Embryonic facial prominence (tissue), 1 donor: ENCODE measurements around the gene IL32.
"Not testable (repeated sequence)": the region's sequence is repeated elsewhere in the genome, so short reads cannot be mapped to it uniquely, and the experiment has no call there.

Experiments used
- DNase-seq: peaks from one replicate; pipeline ENCODE4 v3.0.0-alpha.2; 2016; ENCODE audit errors: extremely low spot score

Gene IL32

GRCh38 chr16:3051494-3051893, 13.9 kb upstream of the IL32 start:
- no peak for DNase-seq

DNA sequence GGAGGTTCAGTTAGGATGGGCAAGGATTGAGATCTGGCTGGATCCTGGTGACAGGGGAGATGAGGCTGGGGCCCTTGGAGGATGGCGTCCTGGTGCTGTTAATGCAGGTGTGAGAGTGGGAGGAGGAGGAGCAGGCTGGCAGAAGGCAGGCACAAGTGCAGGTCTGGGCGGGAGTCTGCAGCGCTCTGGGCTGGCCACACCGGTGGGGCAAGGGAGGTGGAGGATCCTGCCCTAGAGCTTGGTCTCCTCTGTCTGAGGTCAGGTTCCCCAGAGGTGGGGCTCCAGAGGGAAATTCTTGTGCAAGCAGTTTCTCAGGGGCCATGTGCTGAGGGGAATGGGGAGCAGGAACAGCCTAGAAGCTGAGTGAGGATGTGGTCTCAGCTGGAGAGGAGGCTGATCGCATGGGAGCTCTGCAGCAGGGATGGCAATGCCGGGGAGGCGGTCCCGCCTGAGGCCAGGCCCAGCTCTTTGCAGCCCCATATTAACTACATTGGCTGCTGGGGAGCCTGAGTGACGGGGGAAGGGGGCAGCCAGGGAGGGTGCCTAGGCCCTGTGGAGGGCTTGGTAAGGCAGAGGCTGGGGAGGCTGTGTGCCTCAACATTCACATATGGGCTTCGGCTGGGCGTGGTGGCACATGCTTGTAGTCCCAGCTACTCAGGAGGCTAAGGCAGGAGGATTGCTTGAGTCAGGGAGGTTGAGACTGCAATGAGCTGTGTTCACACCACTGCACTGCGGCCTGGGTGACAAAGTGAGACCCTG, 12.7 kb upstream of the IL32 start:
- DNase-seq, result not testable (repeated sequence)

GRCh38 chr16:3053330-3053710, 12.1 kb upstream of the IL32 start:
- DNase-seq, result not testable (repeated sequence)

DNA sequence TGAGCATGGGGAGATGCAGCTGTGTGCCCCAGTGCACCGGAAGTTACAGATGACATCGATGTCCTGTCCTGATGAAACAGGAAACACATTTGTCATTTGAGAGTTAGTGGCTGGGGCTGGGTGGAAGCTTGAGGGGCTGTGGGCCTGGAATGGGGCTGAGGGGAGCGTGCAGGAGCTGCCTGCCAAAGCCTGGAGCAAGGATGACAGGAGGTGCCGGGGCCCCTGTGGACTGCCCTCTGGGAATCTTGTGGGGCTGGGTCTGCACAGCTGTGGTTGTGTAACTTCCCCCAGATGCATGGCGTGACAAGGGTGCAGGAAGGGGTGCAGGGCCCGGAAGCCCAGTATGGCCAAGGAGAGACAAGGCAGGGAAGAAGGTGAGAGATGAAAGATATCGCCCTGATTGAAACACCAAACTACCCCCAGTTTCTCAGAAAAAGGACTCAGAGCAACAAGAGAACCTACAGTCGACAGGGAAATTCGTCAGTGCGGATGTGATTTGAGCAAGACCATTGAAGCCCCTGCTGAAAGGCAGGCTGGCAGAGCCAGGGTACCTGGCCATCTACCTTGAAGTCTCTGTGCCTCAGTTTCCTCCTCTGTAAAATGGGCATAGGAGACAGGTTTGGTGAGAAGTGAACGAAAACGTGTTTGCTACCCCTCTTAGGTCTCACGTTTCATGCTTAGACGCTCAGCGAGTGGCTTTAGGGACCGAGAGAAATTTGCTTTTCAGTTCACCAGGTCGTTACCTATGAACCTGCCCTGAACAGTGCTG, 10.3 kb upstream of the IL32 start:
- DNase-seq, result no peak

DNA sequence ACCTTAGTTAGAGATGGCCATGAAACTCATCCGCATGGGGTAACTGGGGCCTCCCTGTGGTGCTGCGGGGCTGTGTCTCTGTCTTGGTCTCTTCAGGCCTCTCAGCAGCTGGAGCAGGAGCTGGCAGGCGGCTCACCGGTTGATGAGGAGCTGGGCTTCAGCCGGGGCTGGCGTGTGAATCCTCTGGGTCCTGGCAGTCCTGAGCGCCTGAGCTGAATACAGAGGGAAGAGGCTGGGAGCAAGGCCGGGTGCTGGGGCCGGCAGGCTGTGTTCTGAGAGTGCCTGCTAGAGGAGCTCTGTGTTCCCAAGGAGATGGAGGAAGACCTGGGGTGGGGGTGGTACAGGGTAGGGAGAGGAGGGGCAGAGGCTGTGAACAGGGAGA, 9.7 kb upstream of the IL32 start:
- not testable (repeated sequence) for DNase-seq

GRCh38 chr16:3056336-3057180, 8.9 kb upstream of the IL32 start:
- DNase-seq, result no peak

GRCh38 chr16:3057181-3058138, 8.0 kb upstream of the IL32 start:
- DNase-seq, result no peak

DNA sequence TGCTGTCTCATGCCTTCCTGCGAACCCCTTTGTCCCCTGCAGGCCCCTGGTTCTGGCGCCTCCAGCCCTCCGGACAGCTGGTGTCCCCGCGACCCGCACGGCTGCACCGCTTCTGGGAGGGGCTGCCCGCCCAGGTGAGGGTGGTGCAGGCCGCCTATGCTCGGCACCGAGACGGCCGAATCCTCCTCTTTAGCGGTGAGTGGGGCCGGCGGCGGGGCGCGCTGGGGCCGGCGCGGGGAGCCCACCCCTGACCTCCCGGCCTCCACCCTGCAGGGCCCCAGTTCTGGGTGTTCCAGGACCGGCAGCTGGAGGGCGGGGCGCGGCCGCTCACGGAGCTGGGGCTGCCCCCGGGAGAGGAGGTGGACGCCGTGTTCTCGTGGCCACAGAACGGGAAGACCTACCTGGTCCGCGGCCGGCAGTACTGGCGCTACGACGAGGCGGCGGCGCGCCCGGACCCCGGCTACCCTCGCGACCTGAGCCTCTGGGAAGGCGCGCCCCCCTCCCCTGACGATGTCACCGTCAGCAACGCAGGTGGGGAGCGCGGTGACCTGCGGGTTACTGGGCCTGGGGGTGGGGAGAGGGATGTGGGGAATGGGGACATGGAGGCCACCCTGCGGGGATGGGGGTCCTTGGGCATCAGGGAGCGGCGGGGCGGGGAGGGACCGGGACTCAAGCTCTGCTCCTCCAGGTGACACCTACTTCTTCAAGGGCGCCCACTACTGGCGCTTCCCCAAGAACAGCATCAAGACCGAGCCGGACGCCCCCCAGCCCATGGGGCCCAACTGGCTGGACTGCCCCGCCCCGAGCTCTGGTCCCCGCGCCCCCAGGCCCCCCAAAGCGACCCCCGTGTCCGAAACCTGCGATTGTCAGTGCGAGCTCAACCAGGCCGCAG, 7.1 kb upstream of the IL32 start:
- DNase-seq, result no peak

DNA sequence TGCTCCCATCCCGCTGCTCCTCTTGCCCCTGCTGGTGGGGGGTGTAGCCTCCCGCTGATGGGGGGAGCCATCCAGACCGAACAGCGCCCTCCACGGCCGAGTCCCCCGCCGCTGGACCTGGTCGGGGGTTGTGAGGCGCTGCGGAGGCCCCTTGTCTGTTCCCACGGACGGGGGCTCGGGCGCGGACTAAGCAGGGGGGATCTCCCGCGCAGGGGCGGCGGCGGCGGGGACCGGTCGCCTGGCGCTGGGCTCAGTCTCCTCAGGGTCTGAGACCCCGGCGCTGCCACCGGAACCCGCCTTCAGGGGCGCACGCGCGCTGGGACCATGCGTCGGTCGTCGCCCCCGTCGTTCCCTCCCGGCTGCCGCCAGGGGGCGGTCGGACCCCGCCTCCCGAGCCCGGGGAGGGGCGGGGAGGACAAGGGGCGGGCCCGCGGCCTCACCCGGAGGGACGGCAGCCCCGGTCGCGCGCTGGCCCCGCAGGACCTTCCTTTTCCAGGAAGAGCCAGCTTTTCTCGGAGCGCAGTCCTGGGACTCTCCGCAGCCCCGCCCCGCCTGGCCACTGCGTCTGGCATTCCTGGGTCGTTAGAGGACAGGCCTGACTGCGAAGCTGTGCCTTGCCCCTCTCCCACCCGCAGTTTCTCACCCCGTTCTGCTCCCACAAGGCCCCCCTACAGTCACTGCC, 6.3 kb upstream of the IL32 start:
- DNase-seq, result peak; percentile 62

- DNase-seq, result no peak
Observed at GRCh38 chr16:3059723-3060242, 5.7 kb upstream of the IL32 start.

DNA sequence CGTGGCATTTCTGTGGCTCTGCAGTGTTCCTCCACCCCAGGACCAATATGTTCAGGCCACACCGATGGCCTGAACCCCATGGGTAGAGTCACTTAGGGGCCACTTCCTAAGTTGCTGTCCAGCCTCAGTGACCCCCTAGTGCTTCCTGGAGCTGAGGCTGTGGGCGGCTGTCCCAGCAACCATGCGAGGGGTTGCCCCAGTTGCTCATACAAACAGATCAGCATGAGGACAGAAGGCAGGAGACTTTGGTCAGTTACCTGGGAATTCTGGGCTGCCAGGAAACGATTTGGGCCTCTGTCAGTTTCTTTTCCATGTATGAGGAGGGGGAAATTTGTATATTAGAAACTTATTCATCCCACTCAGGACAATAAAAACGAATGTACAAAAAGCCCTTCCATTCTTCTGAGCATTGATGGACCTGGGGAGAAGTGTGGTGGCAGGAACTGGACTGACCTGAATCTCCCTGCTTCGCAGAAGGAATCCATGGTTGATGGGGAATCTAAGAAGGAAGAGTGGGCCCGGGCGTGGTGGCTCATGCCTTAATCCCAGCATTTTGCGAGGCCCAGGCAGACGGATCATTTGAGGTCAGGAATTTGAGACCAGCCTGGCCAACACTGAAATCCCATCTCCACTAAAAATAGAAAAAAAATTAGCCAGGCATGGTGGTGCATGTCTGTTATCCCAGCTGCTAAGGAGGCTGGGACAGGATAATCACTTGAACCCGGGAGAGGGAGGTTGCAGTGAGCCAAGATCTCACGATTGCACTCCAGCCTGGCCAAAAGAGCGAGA, 4.9 kb upstream of the IL32 start:
- no peak for DNase-seq

GRCh38 chr16:3062553-3062952, 2.9 kb upstream of the IL32 start:
- DNase-seq, result no peak

- no peak for DNase-seq
Observed at GRCh38 chr16:3063625-3064386, 1.6 kb upstream of the IL32 start.

GRCh38 chr16:3065742-3066439, 451 bp downstream of the IL32 start:
- DNase-seq, result no peak

DNA sequence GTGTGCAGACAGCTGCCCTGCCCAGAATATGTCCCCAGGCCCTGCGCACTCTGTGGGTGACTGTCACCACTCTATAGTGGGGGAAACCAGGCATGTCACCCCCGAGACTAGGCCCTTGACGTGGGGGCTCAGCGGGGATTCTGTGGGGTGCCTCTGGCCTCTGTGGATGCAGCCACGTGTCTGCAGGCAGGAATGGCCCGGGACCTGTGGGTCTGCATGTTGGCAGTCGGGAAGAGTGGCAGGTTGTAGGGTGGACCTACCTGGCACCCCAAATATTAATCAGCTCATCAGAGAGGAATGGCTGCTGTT, 954 bp downstream of the IL32 start:
- DNase-seq, result no peak

DNA sequence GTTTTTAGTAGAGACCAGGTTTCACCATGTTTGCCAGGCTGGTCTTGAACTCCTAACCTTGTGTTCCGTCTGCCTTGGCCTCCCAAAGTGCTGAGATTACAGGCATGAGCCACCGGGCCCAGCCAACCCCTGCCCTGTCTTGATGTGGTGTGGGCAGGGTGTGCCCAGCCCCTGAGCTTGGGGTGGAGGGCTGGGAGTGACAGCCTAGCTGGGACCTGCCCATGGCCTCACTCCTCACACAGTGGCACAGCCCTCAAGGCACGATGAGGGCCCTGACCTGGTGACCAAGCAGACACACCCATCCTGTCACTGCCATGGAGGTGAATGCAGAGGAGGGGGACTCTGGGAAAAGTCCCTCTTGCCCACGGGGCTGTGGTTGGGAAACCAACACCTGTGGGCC, 3.0 kb downstream of the IL32 start:
- DNase-seq, result no peak

GRCh38 chr16:3069146-3069545, 3.7 kb downstream of the IL32 start:
- not testable (repeated sequence) for DNase-seq
